Measurements from ENCODE around the gene TXNDC12. TPM values are rescaled to one million over a fixed set of nuclear protein-coding genes. Genes with fewer than 3 reads are reported as not detected.

TXNDC12 gene
- total RNA-seq, 2 donors from 2014 or later, result 25.7 to 38.7 TPM

- intact Hi-C loops (cut with DNase I), result no loop called here
- 89 to 92% methylated on average over 1 of the region's 1 CpG for WGBS, 2 donors
Observed at GRCh38 chr1:51981555-51981954, 73.4 kb downstream of the TXNDC12 start.

DNA sequence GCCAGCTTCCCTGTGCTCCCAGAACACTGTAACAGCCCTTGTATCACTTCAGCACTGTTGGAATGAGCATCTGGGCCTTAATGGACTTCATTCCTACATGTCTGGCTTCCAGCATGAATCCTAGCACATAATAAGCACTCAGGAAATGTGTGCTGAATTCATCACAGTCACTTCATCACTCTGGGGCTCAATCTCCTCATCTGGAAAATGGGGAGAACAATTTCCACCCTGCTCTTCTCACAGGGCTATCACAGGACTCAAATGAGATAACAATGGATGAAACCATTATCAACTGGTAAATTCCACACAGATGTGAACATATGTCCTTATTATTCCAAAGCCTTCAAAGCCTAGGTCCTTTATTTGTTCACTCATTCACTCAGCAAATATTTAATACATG, 76.9 kb downstream of the TXNDC12 start:
- no peak overlapping the region for H3K4me3 ChIP-seq
- H3K36me3 ChIP-seq (replicated peaks in 1 of 2; ENCODE audit: insufficient read depth in 1 of 2, low read depth in 2 of 2), result no peaks in the 10 kb centered on the region

More at GRCh38 chr1:51981555-51981954, 73.4 kb downstream of the TXNDC12 start:
- DNase-seq, result no peak
- H3K36me3 ChIP-seq (replicated peaks in 1 of 2; ENCODE audit: insufficient read depth in 1 of 2, low read depth in 2 of 2), result no peaks in the 10 kb centered on the region
- no peak overlapping the region for H3K4me3 ChIP-seq
- no peak overlapping the region for H3K27ac ChIP-seq
- TF ChIP-seq, protein P1, sequence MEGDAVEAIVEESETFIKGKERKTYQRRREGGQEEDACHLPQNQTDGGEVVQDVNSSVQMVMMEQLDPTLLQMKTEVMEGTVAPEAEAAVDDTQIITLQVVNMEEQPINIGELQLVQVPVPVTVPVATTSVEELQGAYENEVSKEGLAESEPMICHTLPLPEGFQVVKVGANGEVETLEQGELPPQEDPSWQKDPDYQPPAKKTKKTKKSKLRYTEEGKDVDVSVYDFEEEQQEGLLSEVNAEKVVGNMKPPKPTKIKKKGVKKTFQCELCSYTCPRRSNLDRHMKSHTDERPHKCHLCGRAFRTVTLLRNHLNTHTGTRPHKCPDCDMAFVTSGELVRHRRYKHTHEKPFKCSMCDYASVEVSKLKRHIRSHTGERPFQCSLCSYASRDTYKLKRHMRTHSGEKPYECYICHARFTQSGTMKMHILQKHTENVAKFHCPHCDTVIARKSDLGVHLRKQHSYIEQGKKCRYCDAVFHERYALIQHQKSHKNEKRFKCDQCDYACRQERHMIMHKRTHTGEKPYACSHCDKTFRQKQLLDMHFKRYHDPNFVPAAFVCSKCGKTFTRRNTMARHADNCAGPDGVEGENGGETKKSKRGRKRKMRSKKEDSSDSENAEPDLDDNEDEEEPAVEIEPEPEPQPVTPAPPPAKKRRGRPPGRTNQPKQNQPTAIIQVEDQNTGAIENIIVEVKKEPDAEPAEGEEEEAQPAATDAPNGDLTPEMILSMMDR (IDR thresholded peaks at IDR 0.05), result no peak
- TF ChIP-seq POLR2A (IDR thresholded peaks at IDR 0.05), result no peak
- H3K4me1 ChIP-seq, result no peaks in the 10 kb centered on the region
- H3K27me3 ChIP-seq, result no peaks in the 10 kb centered on the region
- H3K9me3 ChIP-seq, result no peaks in the 10 kb centered on the region
- ATAC-seq, result no peak

DNA sequence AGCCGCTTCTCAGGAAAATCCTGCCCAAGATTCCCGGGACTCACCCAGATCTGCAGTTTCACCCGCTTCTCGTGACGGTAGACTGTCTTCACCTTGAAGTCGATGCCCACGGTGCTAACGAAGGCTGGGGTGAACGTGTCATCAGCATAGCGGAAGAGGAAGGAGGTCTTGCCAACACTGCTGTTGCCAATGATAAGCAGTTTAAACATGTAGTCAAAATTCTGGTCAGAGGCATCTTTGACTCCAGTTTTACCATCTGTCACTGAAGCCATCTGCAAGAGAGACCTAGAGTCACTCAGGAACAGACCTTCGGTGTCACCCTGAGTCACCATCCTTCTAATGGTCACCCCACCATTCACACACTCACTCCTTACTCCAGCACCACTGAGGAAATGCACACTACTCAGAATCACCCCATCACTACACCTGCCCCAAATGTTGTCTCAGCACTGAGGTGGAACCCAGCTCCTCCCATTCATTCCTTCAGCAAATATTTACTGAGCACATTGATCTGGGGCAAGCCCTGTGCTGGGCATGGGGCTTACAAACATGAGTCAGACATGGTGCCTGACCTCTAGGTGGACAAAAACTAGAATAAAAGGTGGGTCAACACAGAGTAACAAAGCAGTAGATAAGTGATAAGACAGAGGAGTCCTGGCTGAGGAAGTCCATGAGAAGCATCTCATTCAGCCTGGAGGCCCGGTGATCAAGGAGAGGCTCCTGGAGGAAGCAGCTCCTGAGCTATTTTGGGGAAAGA, 78.0 kb downstream of the TXNDC12 start:
- Histone ChIP-seq H3K27ac (no peak overlapping the region), H3K9me3 (no peaks in the 10 kb centered on the region), H3K27me3 (no peaks in the 10 kb centered on the region), H3K4me1 (no peaks in the 10 kb centered on the region), H3K4me3 (no peak overlapping the region), H3K36me3 (replicated peaks in 1 of 2; ENCODE audit: insufficient read depth in 1 of 2, low read depth in 2 of 2) (no peaks in the 10 kb centered on the region)
- intact Hi-C loops (cut with DNase I), result no loop called here
- DNase-seq (no peak), ATAC-seq (no peak)
- no peak for TF ChIP-seq POLR2A (IDR thresholded peaks at IDR 0.05)
- TF ChIP-seq, protein P1 (IDR thresholded peaks at IDR 0.05), result no peak
- WGBS, 2 donors, result 61 to 78% methylated on average over 8 to 12 of the region's 12 CpGs

More for the DNA sequence above, 76.9 kb downstream of the TXNDC12 start:
- no peaks in the 10 kb centered on the region for H3K4me1 ChIP-seq
- TF ChIP-seq POLR2A (IDR thresholded peaks at IDR 0.05), result no peak
- TF ChIP-seq, protein P1 (IDR thresholded peaks at IDR 0.05), result no peak
- no peaks in the 10 kb centered on the region for H3K27me3 ChIP-seq
- H3K9me3 ChIP-seq, result no peaks in the 10 kb centered on the region
- DNase-seq, result no peak
- intact Hi-C loops (cut with DNase I), result no loop called here
- no peak for ATAC-seq
- H3K27ac ChIP-seq, result no peak overlapping the region

DNA sequence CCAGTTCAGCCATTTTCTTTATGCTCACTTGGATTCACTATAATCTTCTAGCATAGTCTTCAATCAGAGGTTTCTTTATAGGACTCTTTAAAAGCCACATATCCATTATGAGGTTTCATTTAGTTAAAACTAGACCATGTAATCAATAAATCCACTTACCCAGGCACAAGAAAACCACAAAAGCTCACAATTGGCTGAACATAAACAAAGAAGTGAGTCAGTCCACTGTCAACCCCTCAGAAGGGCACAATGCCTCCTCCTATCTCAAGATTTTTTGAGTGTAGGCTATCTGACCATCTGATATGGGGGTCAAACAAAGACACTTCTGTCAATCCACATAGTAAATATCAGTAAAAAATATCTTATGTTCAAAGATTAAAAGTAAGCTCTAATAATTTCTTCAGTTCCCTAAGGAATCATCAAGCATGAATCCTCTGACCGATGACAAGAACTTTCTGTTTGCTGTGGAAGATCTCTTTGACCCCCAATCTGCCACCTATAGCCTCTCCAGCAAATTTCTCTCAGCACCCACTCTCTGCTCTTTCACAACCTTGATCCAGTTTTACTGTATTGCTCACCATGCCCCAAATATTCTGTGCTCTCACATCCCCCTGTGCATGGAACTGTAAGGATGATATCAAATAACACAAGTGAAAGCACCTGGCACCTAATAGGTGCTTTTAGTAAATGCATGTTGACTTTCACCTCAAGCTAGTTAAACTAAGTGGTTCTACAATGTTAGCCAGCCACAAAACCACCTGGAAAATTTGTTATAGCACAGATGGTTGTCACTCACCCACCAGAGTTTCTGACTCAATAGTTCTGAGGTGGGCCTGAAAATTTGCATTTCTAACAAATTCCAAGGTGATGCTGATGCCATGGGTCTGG, 81.2 kb downstream of the TXNDC12 start:
- intact Hi-C loops (cut with DNase I), result no loop called here
- DNase-seq, result no peak
- no peak for TF ChIP-seq POLR2A (IDR thresholded peaks at IDR 0.05)
- TF ChIP-seq, protein P1 (IDR thresholded peaks at IDR 0.05), result no peak
- no peak overlapping the region for H3K27ac ChIP-seq
- peaks cover 7% of the 10 kb centered on the region for H3K4me1 ChIP-seq
- H3K4me3 ChIP-seq, result no peak overlapping the region
- no peaks in the 10 kb centered on the region for H3K36me3 ChIP-seq (replicated peaks in 1 of 2; ENCODE audit: insufficient read depth in 1 of 2, low read depth in 2 of 2)
- no peaks in the 10 kb centered on the region for H3K27me3 ChIP-seq
- H3K9me3 ChIP-seq, result no peaks in the 10 kb centered on the region
- 81 to 84% methylated on average over 1 of the region's 1 CpG for WGBS, 2 donors
- ATAC-seq, result no peak

Small RNA genes within 50 kb of the gene (small RNA-seq; reads per million reads assigned to genes)
- gene RN7SL290P (not detected), gene RNA5SP48 (not detected)

Other genes with a start within 250 kb of the TXNDC12 start
- gene NRDC, start 176.5 kb downstream of the TXNDC12 start, total RNA-seq, result 10 to 100 TPM; 56.8 to 57.7 TPM
- 1 to 10 TPM; 1.3 to 2.9 TPM for gene RAB3B, start 64.5 kb downstream of the TXNDC12 start, total RNA-seq
- gene KTI12, start 21.4 kb downstream of the TXNDC12 start, total RNA-seq, result 1 to 10 TPM; 7.6 to 8.8 TPM
- gene BTF3L4, start 1.1 kb upstream of the TXNDC12 start, total RNA-seq, result 10 to 100 TPM; 23.1 to 26.5 TPM
- gene ZFYVE9, start 86.9 kb upstream of the TXNDC12 start, total RNA-seq, result 10 to 100 TPM; 21.5 to 23.4 TPM

Measured in body of pancreas (tissue), 4 donors.